T-helper 22 cell (primary cell): ENCODE results near the gene ZDHHC9.

Experiments used
- DNase-seq: peaks from one replicate; pipeline ENCODE4 v3.0.0-alpha.2; 2020; ENCODE audit warnings: low read depth

ZDHHC9 gene

DNA sequence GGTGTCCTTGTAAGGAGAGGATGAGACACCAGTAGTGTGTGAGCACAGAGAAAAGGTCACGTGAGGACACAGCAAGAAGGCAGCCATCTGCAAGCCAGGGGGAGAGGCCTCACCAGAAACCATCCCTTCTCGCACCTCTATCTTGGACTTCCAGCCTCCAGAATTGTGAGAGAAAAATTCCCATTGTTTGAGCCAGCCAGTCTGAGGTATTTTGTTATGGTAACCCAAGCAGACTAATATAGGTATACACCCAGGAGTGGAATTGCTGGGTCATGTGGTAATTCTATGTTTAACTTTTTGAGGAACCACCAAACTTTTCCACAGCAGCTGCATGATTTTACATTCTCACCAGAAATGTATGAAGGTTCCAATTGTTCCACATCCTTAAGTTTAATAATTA, 25.6 kb downstream of the ZDHHC9 start:
- no peak for DNase-seq

GRCh38 chrX:129813662-129814368, 29.9 kb downstream of the ZDHHC9 start:
- DNase-seq: no peak

- no peak for DNase-seq
Observed at GRCh38 chrX:129808829-129809796, 34.6 kb downstream of the ZDHHC9 start.

GRCh38 chrX:129808158-129808828, 35.4 kb downstream of the ZDHHC9 start:
- no peak for DNase-seq

DNA sequence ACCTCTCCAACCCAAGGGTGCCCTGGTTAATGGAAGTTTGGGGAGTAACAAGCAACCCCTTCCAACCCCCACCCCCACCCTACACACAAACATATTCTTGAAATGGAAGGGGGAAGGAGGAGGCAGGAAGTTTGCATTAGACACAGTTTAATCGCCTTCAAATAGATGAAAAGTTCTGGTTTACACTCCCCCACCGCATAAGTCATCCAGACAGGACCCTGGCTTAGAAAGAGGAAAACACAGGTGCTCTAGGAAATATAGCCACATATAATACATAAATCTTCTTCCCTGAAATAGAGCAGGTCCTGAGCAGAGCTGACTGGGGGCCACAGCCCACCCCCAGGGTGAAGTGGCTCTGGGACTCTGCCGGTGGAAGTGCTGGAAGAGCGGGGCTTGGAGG, 38.9 kb downstream of the ZDHHC9 start:
- DNase-seq: no peak

GRCh38 chrX:129802863-129803262, 40.8 kb downstream of the ZDHHC9 start:
- DNase-seq: no peak

GRCh38 chrX:129800186-129800585, 43.5 kb downstream of the ZDHHC9 start:
- no peak for DNase-seq

DNA sequence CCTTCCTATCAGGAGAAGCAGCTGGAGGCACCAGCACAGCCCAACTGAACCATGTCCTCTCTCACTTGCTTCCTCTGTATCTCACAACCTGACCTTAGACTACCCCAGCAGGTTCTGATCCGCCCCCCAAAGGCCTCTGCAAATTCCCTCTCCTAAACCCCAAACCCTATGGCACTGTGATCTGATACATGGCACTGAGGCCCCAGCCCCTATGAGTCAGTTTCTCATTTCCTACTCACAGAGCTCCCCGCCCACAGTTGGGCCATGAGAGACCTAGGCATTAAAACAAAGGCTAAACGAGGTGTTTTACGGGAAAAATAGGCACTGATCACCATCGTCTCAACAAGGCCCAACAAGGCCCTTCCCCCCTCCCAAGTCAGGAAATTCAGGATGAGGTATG, 44.8 kb downstream of the ZDHHC9 start:
- no peak for DNase-seq

DNA sequence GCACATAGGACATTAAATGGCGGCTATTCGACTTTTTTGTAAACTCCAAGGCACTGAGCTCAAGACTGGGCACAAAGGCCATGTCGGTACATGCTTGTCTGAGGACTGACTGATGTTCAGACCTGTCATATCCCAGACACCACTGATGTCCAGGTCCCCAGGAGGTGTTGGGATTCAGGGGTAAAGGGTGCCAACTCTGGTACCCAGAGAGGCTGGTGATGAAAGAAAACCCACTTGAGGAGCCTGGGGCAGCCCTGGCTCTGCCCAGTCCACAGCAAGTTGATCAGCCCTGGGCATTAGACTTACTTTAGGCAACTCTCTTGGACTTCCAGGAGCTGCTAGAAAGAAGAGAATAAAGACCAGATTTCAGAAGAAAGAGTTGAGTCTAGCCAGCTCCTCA, 45.2 kb downstream of the ZDHHC9 start:
- DNase-seq: no peak

DNA sequence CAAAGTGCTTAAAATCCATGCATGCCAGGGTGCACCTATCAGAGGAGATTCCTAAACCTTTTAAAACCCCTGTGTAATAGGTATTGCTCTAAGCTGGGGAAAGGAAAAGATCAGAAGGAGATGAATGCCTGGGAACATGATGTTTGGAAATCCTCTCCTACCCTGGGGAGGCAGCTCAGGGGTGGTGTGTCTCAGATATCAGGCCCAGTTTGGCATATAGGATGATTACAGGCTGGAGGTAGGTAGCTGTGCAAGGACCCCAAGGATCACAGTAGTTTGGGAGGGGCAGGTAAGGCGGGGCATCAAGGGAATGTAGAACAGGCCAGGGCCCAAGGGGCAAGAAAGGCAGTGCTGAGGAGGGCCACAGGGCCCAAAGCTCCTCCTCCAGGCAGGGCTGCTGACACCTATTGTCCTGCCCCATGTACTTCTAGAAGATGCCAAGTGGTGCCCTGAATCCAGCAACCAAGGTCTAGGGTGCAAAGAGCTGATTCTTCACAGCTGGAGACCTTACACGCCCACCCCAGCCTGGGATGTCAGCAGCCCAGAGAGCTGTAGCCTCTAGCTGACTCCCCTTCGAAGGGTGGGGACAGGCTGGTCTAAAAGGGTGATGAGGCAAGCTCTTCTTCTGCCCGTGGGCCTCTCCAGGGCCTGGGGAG, 46.3 kb downstream of the ZDHHC9 start:
- no peak for DNase-seq

DNA sequence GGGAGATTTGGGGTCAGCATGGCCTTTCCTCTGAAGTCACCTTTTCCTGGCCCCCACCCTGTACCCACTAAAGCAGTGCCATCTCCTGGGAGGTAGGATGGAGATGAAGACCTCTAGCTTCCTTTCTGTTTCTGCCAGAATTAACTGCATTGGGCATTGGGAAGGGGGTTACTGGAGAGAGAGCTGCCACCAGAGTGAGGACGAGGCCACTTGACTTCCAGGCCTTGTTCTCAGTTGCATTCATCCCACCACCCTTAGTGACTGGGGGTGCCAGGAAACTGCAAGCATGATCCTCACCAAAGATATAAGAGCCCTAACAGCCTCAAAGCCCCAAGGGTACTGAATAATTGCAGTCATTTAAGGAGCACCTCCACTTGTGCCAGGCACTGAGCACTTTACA, 48.1 kb downstream of the ZDHHC9 start:
- DNase-seq: no peak

GRCh38 chrX:129793604-129794191, 50.0 kb downstream of the ZDHHC9 start:
- no peak for DNase-seq

- DNase-seq: no peak
Observed at GRCh38 chrX:129792586-129793291, 50.9 kb downstream of the ZDHHC9 start.

- DNase-seq: no peak
Observed at GRCh38 chrX:129791961-129792570, 51.6 kb downstream of the ZDHHC9 start.

- DNase-seq: no peak
Observed at GRCh38 chrX:129791336-129791735, 52.4 kb downstream of the ZDHHC9 start.

GRCh38 chrX:129790808-129791207, 52.9 kb downstream of the ZDHHC9 start:
- DNase-seq: no peak

DNA sequence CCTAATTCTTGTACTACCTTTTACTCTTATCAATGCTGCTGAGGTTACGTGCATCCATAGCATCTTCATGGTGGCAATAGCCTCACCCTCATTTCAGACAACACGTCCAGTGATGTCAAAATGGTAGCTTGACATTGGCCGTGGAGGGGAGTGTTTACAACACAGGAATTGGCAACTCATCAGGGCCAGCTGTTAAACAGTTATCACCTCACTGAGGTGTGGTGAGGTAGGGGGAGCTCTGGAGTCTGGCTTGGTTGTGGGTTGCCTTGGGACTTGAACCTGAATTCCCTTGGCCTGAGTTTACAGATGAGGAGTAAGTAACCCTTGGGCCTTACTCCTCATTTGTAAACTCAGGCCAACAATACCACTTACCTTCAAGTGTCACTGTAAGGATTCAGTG, 53.5 kb downstream of the ZDHHC9 start:
- no peak for DNase-seq

GRCh38 chrX:129788527-129788926, 55.2 kb downstream of the ZDHHC9 start:
- DNase-seq: no peak

GRCh38 chrX:129787336-129788055, 56.2 kb downstream of the ZDHHC9 start:
- DNase-seq: no peak

DNA sequence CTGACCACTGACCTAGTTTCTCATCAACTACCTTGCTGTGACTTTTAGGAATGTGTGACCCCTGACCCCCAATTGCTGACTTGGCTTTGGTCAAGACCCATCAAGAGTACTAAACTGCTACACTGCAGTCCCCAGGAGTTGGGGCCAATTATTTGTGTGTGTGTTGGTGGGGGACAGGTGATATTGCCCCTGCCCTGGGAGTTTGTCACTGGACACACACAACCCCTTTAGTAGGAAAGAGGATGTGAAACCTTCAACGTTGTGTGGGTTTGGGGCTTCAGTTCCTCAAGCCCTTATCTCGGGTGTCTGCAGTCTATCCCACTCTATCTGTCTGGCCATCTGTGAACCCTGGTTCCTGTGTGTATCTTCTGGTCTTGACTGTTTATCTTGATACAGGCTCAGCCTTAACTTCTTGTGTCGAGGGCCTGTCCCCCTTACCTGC, 57.5 kb downstream of the ZDHHC9 start:
- DNase-seq: no peak
